Stimulated activated CD4-positive, alpha-beta T cell treated with anti-CD3 and anti-CD28 coated beads, TNF-alpha, amount 100 ng/mL, for 24 hours (primary cell): Measurements from ENCODE around the gene PRAMEF5.
"Not testable (repeated sequence)": the region's sequence is repeated elsewhere in the genome, so short reads cannot be mapped to it uniquely, and the experiment has no call there.

Source experiments
- DNase-seq, 3 experiments: peaks; one replicate each; pipeline ENCODE4 v3.0.0-alpha.2; 2020; ENCODE audit warnings: low read depth in 3 of 3

The PRAMEF5 gene

DNA sequence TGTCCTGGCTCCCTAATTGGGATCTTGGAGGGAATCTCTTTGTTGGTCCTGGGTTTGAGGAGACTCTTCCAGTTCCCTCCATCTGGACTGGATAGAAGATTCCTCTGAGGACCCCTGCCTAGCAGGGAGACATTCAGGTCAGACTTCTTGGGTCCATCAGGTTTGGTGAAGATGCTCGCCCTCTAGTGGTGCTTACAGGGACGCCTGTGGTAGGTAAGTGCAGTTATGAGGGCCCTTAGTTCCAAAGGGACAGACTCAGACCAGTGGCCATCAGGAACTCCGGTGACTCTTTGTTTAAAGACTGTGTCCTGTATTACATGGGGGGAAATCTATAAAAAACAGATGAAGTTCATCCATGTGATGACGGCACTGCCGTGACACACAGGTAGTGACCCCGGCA lies 23.0 kb downstream of the PRAMEF5 start:
- not testable (repeated sequence) for DNase-seq

DNA sequence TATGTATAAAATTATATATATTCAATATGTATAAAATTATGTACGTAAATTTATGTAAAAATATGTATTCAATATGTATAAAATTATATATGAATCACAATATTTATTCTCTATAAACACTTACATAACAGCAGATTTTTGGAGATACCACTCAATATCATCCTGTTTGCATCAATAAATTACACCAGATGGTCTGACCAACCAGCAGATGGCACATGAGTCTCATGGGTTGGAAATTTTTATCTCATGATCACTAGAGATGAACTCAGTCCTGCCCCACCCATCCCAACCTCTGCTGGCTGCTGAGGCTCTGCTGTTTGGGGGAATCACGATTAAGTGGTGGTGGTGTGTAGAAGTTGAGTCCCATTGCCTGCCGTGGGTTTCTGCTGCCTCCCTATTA lies 25.6 kb downstream of the PRAMEF5 start:
- DNase-seq: not testable (repeated sequence)

DNA sequence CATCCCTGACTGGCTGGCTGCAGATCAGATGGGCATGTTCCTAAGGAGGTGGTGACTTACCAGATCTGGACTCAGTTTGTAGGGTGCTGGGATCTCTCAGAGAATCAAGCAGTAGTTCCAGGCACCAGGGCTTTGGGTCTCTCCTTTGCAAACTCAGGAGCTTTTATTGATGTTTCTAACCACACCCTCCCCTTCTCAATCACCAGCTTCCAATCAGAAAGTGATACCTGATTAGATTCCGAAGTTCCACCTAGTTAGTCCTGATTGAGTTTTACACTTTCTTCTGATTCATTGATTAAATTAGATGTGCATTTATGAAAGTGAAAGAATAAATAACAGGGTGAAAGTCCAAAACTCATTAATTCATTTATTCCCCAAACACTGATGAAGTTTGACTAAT lies 31.0 kb downstream of the PRAMEF5 start, which contains the start of gene PRAMEF8:
PRAMEF8 (minus strand) TSS at position 101 of the 400 bp plus-strand sequence. CDS start 1,046 bp downstream, outside the sequence.
- DNase-seq: not testable (repeated sequence)

DNA sequence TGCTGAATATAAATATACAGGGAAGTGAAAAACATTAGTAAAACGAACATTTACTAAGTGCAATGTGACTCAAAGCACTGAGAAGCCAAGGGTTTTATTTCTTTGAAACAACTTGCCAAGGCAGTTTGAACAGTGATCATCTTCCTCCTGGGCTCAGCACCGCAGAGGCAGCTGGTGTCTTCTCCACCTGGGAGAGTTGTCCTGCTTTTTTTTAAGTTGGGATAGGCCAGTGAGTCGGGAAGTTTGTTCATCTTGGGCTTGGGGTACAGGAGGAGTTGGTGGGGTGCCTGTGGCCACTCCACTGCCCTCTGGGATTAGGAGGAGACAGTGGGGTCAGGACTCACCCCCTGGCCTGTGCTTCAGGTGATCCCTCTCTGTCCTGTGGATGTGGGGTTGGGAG lies 35.0 kb downstream of the PRAMEF5 start:
- DNase-seq: not testable (repeated sequence)

DNA sequence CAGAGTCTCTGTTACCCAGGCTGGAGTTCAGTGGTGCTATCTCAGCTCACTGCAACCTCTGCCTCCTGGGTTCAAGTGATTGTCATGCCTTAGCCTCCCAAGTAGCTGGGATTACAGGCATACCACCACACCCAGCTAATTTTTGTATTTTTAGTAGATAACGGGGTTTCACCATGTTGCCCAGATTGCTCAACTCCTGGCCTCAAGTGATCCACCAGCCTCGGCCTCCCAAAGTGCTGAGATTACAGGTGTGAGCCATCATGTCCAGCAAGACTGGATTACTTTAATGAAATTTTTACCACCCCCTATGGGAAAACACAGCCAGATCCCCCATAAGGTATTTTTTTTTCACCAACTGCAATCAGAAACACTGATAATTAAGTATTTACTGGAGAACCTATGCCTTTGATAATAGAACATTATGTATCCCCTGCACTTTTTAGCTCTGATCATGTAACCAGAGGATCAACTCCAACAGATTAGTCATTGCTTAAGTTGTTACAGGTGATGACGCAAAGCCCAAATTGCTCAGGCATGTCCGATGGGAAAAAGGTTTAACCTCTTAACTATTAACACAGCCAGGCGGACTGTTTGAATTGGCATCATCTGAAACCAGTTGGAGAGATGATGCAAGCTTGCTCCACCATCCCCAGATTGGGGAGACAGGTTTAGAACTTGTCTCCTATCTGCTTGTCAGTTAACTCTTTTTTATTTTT lies 43.4 kb downstream of the PRAMEF5 start:
- not testable (repeated sequence) for DNase-seq

DNA sequence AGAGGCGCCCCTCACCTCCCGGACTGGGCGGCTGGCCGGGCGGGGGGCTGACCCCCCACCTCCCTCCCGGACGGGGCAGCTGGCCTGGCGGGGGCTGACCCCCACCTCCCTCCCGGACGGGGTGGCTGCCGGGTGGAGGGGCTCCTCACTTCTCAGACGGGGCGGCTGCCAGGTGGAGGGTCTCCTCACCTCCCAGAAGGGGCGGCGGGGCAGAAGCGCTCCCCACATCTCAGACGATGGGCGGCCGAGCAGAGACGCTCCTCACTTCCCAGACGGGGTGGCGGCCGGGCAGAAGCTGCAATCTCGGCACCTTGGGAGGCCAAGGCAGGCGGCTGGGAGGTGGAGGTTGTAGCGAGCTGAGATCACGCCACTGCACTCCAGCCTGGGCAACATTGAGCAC lies 44.7 kb downstream of the PRAMEF5 start:
- DNase-seq: not testable (repeated sequence)

DNA sequence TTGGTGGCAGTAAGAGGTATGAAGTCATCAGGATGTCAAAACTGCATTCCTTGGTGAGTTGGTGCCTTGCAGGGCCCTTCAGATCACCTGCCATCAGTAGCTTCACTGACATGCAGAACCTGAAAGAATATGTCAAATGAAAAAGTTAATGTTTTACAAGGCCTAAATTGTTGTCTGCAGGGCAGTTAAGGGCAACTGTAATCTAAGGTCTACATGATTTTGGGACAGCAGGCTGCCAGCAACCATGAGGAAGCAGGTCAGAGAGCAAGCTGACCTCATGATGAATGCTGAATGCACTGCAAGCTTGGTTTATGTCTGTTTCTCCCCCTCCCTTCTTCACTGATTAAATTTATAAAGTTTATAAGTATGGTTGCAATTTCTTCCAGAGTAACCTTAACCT lies 48.2 kb downstream of the PRAMEF5 start:
- DNase-seq: not testable (repeated sequence)

DNA sequence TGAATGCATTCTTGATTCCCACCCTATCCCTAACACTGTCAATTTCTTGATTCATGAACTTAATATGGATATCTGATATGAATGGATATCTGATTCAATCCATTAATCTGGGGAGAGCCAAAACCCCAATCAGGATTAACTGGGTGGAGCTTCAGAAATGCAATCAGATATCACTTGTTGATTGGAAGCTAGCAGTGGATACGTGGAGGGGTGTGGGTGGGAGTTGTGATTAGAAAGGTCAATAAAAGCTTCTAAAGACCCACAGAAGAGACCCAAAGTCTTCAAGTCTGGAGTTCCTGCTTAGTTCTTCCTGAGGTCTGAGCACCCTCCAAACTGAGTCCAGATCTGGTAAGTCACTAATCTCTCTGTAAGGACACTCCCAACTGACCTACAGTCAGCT lies 49.2 kb downstream of the PRAMEF5 start, which contains the start of gene PRAMEF33:
PRAMEF33 (plus strand) TSS at position 301 of the 400 bp plus-strand sequence. CDS start 2,416 bp downstream, outside the sequence.
- DNase-seq: not testable (repeated sequence)
